ENCODE results near the gene ZNF777. TPM values are rescaled to one million over a fixed set of nuclear protein-coding genes. Genes with fewer than 3 reads are reported as not detected.

The ZNF777 gene
- total RNA-seq, 1 experiment from 2014 or later = 5.7 TPM

- DNase-seq = no peak
- H3K4me2 ChIP-seq (ENCODE audit: low read depth, low read length, poor library complexity, severe bottlenecking) = no peak overlapping the region
- no peaks in the 10 kb centered on the region for H3K4me1 ChIP-seq (ENCODE audit: low read length)
- H3K9ac ChIP-seq (ENCODE audit: low read length) = no peak overlapping the region
- no peak overlapping the region for H3K27ac ChIP-seq (ENCODE audit: low read length)
- peaks cover 9% of the 10 kb centered on the region; the same call in 1 of the 2 replicates for H3K79me2 ChIP-seq (ENCODE audit: low read length)
- H3K4me3 ChIP-seq (ENCODE audit: low read length) = no peak overlapping the region
- H3K9me2 ChIP-seq (replicated peaks; ENCODE audit: insufficient read depth, low read length) = no peaks in the 10 kb centered on the region
- no peaks in the 10 kb centered on the region for H3K9me3 ChIP-seq (ENCODE audit: low read length)
- no peak overlapping the region for H2AFZ ChIP-seq (ENCODE audit: low read length)
- H3K27me3 ChIP-seq (ENCODE audit: low read length) = no peaks in the 10 kb centered on the region
- H3K36me3 ChIP-seq (ENCODE audit: insufficient read depth, low read length) = peaks cover 44% of the 10 kb centered on the region
- no peaks in the 10 kb centered on the region for H4K20me1 ChIP-seq (ENCODE audit: insufficient read depth, low read depth, low read length)
These were observed 28.6 kb upstream of the ZNF777 start for GRCh38 chr7:149489391-149490024.

GRCh38 chr7:149479568-149479967 lies 18.7 kb upstream of the ZNF777 start:
- H3K9ac ChIP-seq (ENCODE audit: low read length) = no peak overlapping the region
- DNase-seq = no peak
- no peaks in the 10 kb centered on the region for H3K4me1 ChIP-seq (ENCODE audit: low read length)

GRCh38 chr7:149478754-149479153 lies 17.9 kb upstream of the ZNF777 start:
- Histone ChIP-seq H3K4me1 (ENCODE audit: low read length) (no peaks in the 10 kb centered on the region), H3K36me3 (ENCODE audit: insufficient read depth, low read length) (peaks cover 61% of the 10 kb centered on the region), H3K27me3 (ENCODE audit: low read length) (no peaks in the 10 kb centered on the region), H3K4me2 (ENCODE audit: low read depth, low read length, poor library complexity, severe bottlenecking) (no peak overlapping the region), H3K9ac (ENCODE audit: low read length) (no peak overlapping the region), H4K20me1 (ENCODE audit: insufficient read depth, low read depth, low read length) (no peaks in the 10 kb centered on the region), H2AFZ (ENCODE audit: low read length) (no peak overlapping the region), H3K4me3 (ENCODE audit: low read length) (no peak overlapping the region), H3K9me2 (replicated peaks; ENCODE audit: insufficient read depth, low read length) (no peaks in the 10 kb centered on the region), H3K9me3 (ENCODE audit: low read length) (peaks cover 9% of the 10 kb centered on the region; the same call in 1 of the 2 replicates), H3K27ac (ENCODE audit: low read length) (no peak overlapping the region), H3K79me2 (ENCODE audit: low read length) (peaks cover 28% of the 10 kb centered on the region)
- DNase-seq = no peak

More at GRCh38 chr7:149479568-149479967, 18.7 kb upstream of the ZNF777 start:
- peaks cover 9% of the 10 kb centered on the region; the same call in 1 of the 2 replicates for H3K9me3 ChIP-seq (ENCODE audit: low read length)
- H3K27ac ChIP-seq (ENCODE audit: low read length) = no peak overlapping the region
- H4K20me1 ChIP-seq (ENCODE audit: insufficient read depth, low read depth, low read length) = no peaks in the 10 kb centered on the region
- H2AFZ ChIP-seq (ENCODE audit: low read length) = no peak overlapping the region
- no peaks in the 10 kb centered on the region for H3K27me3 ChIP-seq (ENCODE audit: low read length)
- no peaks in the 10 kb centered on the region for H3K9me2 ChIP-seq (replicated peaks; ENCODE audit: insufficient read depth, low read length)
- peaks cover 34% of the 10 kb centered on the region for H3K79me2 ChIP-seq (ENCODE audit: low read length)
- no peak overlapping the region for H3K4me2 ChIP-seq (ENCODE audit: low read depth, low read length, poor library complexity, severe bottlenecking)
- H3K4me3 ChIP-seq (ENCODE audit: low read length) = no peak overlapping the region
- peaks cover 65% of the 10 kb centered on the region for H3K36me3 ChIP-seq (ENCODE audit: insufficient read depth, low read length)

GRCh38 chr7:149477494-149478443 lies 16.9 kb upstream of the ZNF777 start:
- no peak overlapping the region for H3K4me3 ChIP-seq (ENCODE audit: low read length)
- H3K79me2 ChIP-seq (ENCODE audit: low read length) = peaks cover 25% of the 10 kb centered on the region
- H3K4me1 ChIP-seq (ENCODE audit: low read length) = no peaks in the 10 kb centered on the region
- no peak overlapping the region for H3K4me2 ChIP-seq (ENCODE audit: low read depth, low read length, poor library complexity, severe bottlenecking)
- peaks cover 9% of the 10 kb centered on the region; the same call in 1 of the 2 replicates for H3K9me3 ChIP-seq (ENCODE audit: low read length)
- no peaks in the 10 kb centered on the region for H3K9me2 ChIP-seq (replicated peaks; ENCODE audit: insufficient read depth, low read length)
- no peaks in the 10 kb centered on the region for H3K27me3 ChIP-seq (ENCODE audit: low read length)
- H4K20me1 ChIP-seq (ENCODE audit: insufficient read depth, low read depth, low read length) = no peaks in the 10 kb centered on the region
- peaks cover 65% of the 10 kb centered on the region for H3K36me3 ChIP-seq (ENCODE audit: insufficient read depth, low read length)
- no peak overlapping the region for H3K27ac ChIP-seq (ENCODE audit: low read length)
- no peak for DNase-seq
- H2AFZ ChIP-seq (ENCODE audit: low read length) = no peak overlapping the region
- no peak overlapping the region for H3K9ac ChIP-seq (ENCODE audit: low read length)

- Histone ChIP-seq H3K4me1 (ENCODE audit: low read length) (no peaks in the 10 kb centered on the region), H3K27ac (ENCODE audit: low read length) (no peak overlapping the region), H3K27me3 (ENCODE audit: low read length) (no peaks in the 10 kb centered on the region), H3K4me3 (ENCODE audit: low read length) (no peak overlapping the region), H3K9ac (ENCODE audit: low read length) (no peak overlapping the region), H4K20me1 (ENCODE audit: insufficient read depth, low read depth, low read length) (no peaks in the 10 kb centered on the region), H3K36me3 (ENCODE audit: insufficient read depth, low read length) (peaks cover 59% of the 10 kb centered on the region), H2AFZ (ENCODE audit: low read length) (no peak overlapping the region), H3K79me2 (ENCODE audit: low read length) (peaks cover 19% of the 10 kb centered on the region), H3K4me2 (ENCODE audit: low read depth, low read length, poor library complexity, severe bottlenecking) (no peak overlapping the region), H3K9me3 (ENCODE audit: low read length) (peaks cover 9% of the 10 kb centered on the region; the same call in 1 of the 2 replicates), H3K9me2 (replicated peaks; ENCODE audit: insufficient read depth, low read length) (no peaks in the 10 kb centered on the region)
- DNase-seq = no peak
These were observed 15.9 kb upstream of the ZNF777 start for GRCh38 chr7:149476791-149477190.

- Histone ChIP-seq H4K20me1 (ENCODE audit: insufficient read depth, low read depth, low read length) (no peaks in the 10 kb centered on the region), H2AFZ (ENCODE audit: low read length) (no peak overlapping the region), H3K4me2 (ENCODE audit: low read depth, low read length, poor library complexity, severe bottlenecking) (no peak overlapping the region), H3K9ac (ENCODE audit: low read length) (no peak overlapping the region), H3K9me2 (replicated peaks; ENCODE audit: insufficient read depth, low read length) (no peaks in the 10 kb centered on the region), H3K27me3 (ENCODE audit: low read length) (no peaks in the 10 kb centered on the region), H3K4me1 (ENCODE audit: low read length) (no peaks in the 10 kb centered on the region), H3K9me3 (ENCODE audit: low read length) (peaks cover 9% of the 10 kb centered on the region; the same call in 1 of the 2 replicates), H3K27ac (ENCODE audit: low read length) (no peak overlapping the region), H3K4me3 (ENCODE audit: low read length) (no peak overlapping the region), H3K36me3 (ENCODE audit: insufficient read depth, low read length) (peaks cover 45% of the 10 kb centered on the region), H3K79me2 (ENCODE audit: low read length) (peaks cover 15% of the 10 kb centered on the region)
- DNase-seq = no peak
These were observed 14.5 kb upstream of the ZNF777 start for GRCh38 chr7:149475121-149476045.

- DNase-seq = no peak
- no peaks in the 10 kb centered on the region for H4K20me1 ChIP-seq (ENCODE audit: insufficient read depth, low read depth, low read length)
- no peak overlapping the region for H3K4me3 ChIP-seq (ENCODE audit: low read length)
- no peaks in the 10 kb centered on the region for H3K4me1 ChIP-seq (ENCODE audit: low read length)
- no peak overlapping the region for H3K4me2 ChIP-seq (ENCODE audit: low read depth, low read length, poor library complexity, severe bottlenecking)
- H2AFZ ChIP-seq (ENCODE audit: low read length) = no peak overlapping the region
- H3K9me3 ChIP-seq (ENCODE audit: low read length) = peaks cover 5% of the 10 kb centered on the region; the same call in 1 of the 2 replicates
- no peaks in the 10 kb centered on the region for H3K27me3 ChIP-seq (ENCODE audit: low read length)
- no peak overlapping the region for H3K27ac ChIP-seq (ENCODE audit: low read length)
- peaks cover 37% of the 10 kb centered on the region for H3K36me3 ChIP-seq (ENCODE audit: insufficient read depth, low read length)
- H3K9ac ChIP-seq (ENCODE audit: low read length) = no peak overlapping the region
- peaks cover 10% of the 10 kb centered on the region for H3K79me2 ChIP-seq (ENCODE audit: low read length)
- no peaks in the 10 kb centered on the region for H3K9me2 ChIP-seq (replicated peaks; ENCODE audit: insufficient read depth, low read length)
These were observed 13.7 kb upstream of the ZNF777 start for GRCh38 chr7:149474309-149475120.

Measured in Karpas-422 (cell line).